Stimulated activated CD8-positive, alpha-beta memory T cell treated with anti-CD3 and anti-CD28 coated beads, Interleukin-12 subunit alpha, Interleukin-12 subunit beta, amount 100 ng/mL, for 24 hours (primary cell): ENCODE measurements around the gene ATP2B3.

Experiments used
- DNase-seq: peaks from one replicate; pipeline ENCODE4 v3.0.0-alpha.2; 2020; ENCODE audit errors: extremely low read depth

The ATP2B3 gene

GRCh38 chrX:153507484-153508178 lies 9.8 kb upstream of the ATP2B3 start:
- peak; percentile 45 for DNase-seq

GRCh38 chrX:153509592-153509991 lies 7.8 kb upstream of the ATP2B3 start:
- no peak for DNase-seq

GRCh38 chrX:153510383-153510782 lies 7.1 kb upstream of the ATP2B3 start:
- no peak for DNase-seq

- no peak for DNase-seq
Observed at GRCh38 chrX:153511784-153512500, 5.5 kb upstream of the ATP2B3 start.

GRCh38 chrX:153512501-153512893 lies 4.9 kb upstream of the ATP2B3 start:
- no peak for DNase-seq

- DNase-seq = no peak
Observed at GRCh38 chrX:153513265-153513664, 4.2 kb upstream of the ATP2B3 start.

- no peak for DNase-seq
Observed at GRCh38 chrX:153514259-153514658, 3.2 kb upstream of the ATP2B3 start.

GRCh38 chrX:153515435-153515834 lies 2.0 kb upstream of the ATP2B3 start:
- DNase-seq = no peak

- DNase-seq = no peak
Observed at GRCh38 chrX:153516073-153516472, 1.4 kb upstream of the ATP2B3 start.

GRCh38 chrX:153517946-153518834 lies 748 bp downstream of the ATP2B3 start:
- DNase-seq = no peak

- DNase-seq = no peak
Observed at GRCh38 chrX:153519569-153520286, 2.3 kb downstream of the ATP2B3 start.

- DNase-seq = no peak
Observed at GRCh38 chrX:153520287-153520917, 3.0 kb downstream of the ATP2B3 start.

GRCh38 chrX:153521034-153521433 lies 3.6 kb downstream of the ATP2B3 start:
- no peak for DNase-seq

GRCh38 chrX:153522259-153522658 lies 4.8 kb downstream of the ATP2B3 start:
- no peak for DNase-seq

- DNase-seq = no peak
Observed at GRCh38 chrX:153523269-153523668, 5.8 kb downstream of the ATP2B3 start.

- no peak for DNase-seq
Observed at GRCh38 chrX:153524234-153524633, 6.8 kb downstream of the ATP2B3 start.

- no peak for DNase-seq
Observed at GRCh38 chrX:153525451-153525850, 8.0 kb downstream of the ATP2B3 start.

- DNase-seq = no peak
Observed at GRCh38 chrX:153526042-153526441, 8.6 kb downstream of the ATP2B3 start.

- no peak for DNase-seq
Observed at GRCh38 chrX:153526801-153527200, 9.4 kb downstream of the ATP2B3 start.

GRCh38 chrX:153527208-153527607 lies 9.8 kb downstream of the ATP2B3 start:
- DNase-seq = no peak

- no peak for DNase-seq
Observed at GRCh38 chrX:153530411-153531129, 13.1 kb downstream of the ATP2B3 start.
